IPS DF 4.7 (cell line): ENCODE measurements around the gene LCT.
"Not testable (repeated sequence)": the region's sequence is repeated elsewhere in the genome, so short reads cannot be mapped to it uniquely, and the experiment has no call there.

ENCODE experiments used
- DNase-seq: peaks from one replicate; pipeline ENCODE4 v3.0.0-alpha.2; 2013; ENCODE audit warnings: low spot score; ENCODE audit errors: extremely low read depth

LCT gene

DNA sequence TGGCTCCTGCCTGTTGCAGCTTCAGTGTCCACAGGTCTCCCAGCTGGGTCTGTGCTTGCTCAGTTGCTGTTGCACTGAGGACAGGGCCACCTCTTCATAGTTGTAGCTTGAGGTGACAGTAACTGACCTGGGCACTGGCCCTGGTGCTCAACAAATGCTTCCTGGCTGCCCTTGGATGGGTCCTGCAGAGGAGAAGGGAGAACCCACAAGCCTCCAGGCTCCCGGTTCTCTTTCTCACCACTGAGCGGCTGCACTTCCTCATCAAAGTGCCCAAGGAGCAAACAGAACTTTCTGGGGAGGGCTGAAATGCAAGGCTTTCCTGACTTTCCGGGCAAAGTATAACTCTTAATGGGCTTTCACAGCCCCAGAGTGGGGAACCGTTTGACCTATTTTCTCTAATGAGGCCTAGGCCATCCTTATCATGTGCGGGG, 38.7 kb downstream of the LCT start:
- DNase-seq, result no peak

DNA sequence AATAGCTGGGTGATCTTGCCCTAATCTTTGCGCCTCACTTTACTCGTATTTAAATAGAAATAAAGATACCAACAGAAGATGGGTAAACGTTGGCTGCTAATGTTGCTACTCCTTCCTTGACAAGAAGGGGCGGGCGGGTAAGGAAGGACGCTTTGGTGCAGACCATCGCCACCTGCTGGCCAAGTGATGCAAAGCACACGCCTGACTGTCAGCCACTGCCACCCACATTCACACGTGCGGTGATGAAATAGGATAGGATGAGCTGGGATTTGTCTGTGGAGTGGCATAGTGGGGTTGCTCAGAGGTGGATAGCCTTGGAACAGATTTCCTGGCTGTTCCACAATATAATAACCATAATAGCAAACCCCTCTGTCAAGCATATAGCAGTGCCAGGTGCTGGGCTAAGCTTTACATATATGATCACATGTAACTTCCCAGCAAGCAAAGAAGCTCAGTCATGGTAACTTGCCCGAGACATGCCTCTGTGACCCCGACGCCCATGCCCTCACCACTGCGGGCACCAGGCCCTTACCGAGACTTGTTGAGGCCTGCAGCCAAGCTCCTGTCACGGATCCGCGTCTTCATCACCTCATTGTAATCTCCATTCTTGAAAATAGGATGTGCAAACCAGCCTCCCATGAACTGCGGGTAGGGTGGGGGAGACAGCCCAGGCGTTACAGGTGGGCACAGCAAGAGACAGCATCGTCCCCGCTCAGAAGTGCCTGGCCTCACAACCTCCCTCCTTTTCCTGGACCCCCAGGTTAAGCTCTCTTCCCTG, 39.3 kb downstream of the LCT start:
- peak; percentile 38 for DNase-seq

- DNase-seq, result no peak
Observed at GRCh38 chr2:135796606-135797005, 40.4 kb downstream of the LCT start.

DNA sequence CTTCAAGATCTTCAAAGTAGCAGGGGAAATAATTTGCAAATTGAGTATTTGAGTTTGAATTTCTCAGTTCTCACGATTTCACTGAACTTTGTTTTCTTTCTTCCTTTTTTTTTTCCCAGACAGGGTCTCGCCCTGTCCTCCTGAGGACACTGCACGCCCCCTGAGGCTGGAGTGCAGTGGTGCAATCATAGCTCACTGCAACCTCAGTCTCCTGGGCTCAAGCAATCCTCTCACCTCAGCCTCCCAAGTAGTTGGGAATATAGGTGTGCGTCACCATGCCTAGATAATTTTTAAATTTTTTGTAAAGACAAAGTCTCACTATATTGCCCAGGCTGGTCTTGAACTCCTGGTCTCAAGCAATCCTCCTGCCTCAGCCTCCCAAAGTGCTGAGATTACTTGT, 41.3 kb downstream of the LCT start:
- not testable (repeated sequence) for DNase-seq

GRCh38 chr2:135792401-135793150, 44.4 kb downstream of the LCT start:
- DNase-seq, result no peak

DNA sequence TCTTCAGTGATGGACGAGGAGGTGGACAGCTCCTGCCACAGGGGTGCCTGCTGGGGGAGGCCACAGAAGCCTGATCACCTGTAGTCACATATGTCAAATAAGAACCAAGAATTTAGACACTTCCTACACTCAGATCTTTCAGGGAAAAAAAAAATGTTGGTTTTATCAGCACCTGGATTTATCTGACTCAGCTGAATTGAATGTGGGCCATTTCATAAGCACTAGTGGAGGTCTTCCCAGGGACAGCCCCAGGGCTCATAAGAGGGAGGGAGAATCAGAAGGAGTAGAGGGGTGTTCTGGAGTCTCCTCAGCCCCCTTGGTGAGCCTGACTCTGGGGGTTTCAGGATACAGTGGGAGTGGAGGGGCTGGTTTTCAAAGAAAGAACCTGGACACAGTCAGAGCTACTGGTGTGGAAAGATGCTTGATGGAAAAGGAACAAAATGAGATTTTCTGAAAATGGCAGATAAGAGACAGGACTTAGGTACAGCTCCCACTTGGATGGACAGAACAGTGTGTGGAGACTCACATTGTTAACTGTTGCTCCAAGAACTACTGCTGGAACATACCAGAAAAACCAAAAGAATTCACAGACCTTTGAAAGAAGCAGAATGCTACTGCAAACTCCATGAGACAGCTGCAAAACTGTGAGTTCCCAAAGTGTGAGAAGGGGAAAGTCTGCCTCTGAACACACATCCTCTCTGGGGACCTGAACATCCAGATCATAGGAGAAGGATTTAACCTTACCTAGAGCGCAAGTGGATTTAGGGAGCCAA, 45.4 kb downstream of the LCT start:
- no peak for DNase-seq

- DNase-seq, result no peak
Observed at GRCh38 chr2:135790423-135790822, 46.6 kb downstream of the LCT start.

- DNase-seq, result no peak
Observed at GRCh38 chr2:135786823-135787222, 50.2 kb downstream of the LCT start.

DNA sequence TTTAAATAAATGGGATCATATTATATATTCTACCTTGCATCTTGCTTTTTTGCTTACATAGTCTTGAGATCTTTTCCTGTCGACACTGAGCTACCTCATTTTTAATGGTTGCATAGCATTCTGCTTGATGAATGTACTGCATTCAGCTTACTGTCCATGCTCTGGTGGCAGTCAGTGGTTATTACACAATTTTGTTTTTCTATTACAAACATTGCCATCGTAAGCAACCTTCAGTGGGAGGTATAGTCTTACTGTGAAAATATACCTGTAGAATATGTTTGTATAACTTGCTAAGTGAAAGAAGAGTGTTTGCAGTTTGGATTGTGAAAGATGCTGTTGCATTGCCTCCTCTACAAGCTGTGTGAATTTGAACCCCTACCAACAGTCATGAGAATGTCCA, 52.0 kb downstream of the LCT start:
- DNase-seq, result no peak

DNA sequence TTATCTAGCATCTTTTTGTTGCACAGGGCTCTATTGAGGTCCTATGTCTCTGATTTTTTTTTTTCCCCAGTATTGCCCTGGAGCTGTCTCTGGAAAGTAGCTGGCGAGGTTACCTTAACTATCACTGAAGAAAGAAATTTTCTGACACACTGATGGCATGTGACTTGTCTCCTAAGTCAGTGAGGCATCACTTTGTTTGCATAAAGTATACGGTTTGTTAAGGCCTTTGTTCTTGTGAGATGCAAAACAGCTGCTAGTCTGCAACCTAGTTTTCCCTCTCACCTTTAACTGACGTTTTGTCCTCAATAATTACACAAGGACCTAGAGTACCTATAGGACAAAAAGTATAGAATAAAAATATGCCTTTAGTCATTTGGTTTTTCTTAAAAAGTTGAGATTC, 53.5 kb downstream of the LCT start:
- DNase-seq, result no peak

GRCh38 chr2:135782231-135782630, 54.8 kb downstream of the LCT start:
- DNase-seq, result no peak

GRCh38 chr2:135776367-135776766, 60.6 kb downstream of the LCT start:
- no peak for DNase-seq

GRCh38 chr2:135775420-135775819, 61.6 kb downstream of the LCT start:
- DNase-seq, result no peak

- no peak for DNase-seq
Observed at GRCh38 chr2:135773917-135774316, 63.1 kb downstream of the LCT start.

- no peak for DNase-seq
Observed at GRCh38 chr2:135773319-135773718, 63.7 kb downstream of the LCT start.

GRCh38 chr2:135768863-135769262, 68.1 kb downstream of the LCT start:
- DNase-seq, result no peak

GRCh38 chr2:135762530-135762929, 74.5 kb downstream of the LCT start:
- no peak for DNase-seq

DNA sequence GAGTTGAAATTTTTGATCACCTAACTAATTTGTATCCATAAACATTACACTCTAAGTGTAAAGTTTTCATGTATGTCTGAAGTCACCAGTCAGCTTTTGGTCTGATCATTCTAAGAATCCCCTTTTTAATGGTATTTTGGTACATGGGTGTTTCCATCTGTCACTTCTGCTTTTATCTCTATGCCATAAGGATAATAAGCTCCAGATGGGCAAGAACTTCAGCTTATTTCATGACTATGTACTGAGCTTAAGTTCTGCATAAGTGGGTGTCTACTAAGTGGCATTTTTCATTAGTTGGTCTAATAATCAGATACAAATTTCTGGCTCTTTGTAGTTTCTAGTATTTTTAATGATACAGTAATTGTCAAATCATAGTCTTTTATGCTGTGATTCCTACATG, 75.0 kb downstream of the LCT start:
- DNase-seq, result no peak

GRCh38 chr2:135756692-135757091, 80.3 kb downstream of the LCT start:
- DNase-seq, result no peak

- no peak for DNase-seq
Observed at GRCh38 chr2:135755573-135755972, 81.4 kb downstream of the LCT start.

DNA sequence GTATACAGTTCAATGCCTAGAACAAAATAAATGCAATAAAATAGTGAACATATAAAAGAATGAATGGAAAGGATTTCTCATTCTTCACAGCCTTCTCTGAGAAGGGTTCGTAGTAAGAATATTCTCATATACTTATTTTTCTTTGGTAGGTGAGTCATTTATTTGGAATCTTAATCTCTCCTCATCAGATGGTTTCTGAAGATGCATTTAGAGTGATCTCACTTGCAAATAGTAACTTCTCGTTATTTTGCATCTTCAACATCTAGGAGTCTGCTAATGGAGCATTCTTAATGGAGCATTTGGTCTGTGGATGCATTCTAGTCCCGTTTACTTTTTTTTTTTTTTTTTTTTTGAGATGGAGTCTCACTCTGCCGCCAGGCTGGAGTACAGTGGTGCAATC, 91.4 kb downstream of the LCT start:
- DNase-seq, result no peak

GRCh38 chr2:135744760-135745314, 92.1 kb downstream of the LCT start:
- DNase-seq, result no peak
